ENCODE data around the gene MXD3. TPM values are rescaled to one million over a fixed set of nuclear protein-coding genes. Genes with fewer than 3 reads are reported as not detected.
"Not testable (repeated sequence)": the region's sequence is repeated elsewhere in the genome, so short reads cannot be mapped to it uniquely, and the experiment has no call there.

The MXD3 gene
- 16.7 and 23.4 TPM in 2 replicates for total RNA-seq (2014; rRNA removed; shearing (Covaris generic))

GRCh38 chr5:177311723-177312648, at the start of gene MXD3:
MXD3 (minus strand) TSS chr5:177311898; CDS start chr5:177311830, 68 bp downstream.
- DNase-seq (ENCODE audit: low read depth), result peak; percentile 99

- not testable (repeated sequence) for DNase-seq (ENCODE audit: low read depth)
Observed at GRCh38 chr5:177360740-177361139, 49.0 kb upstream of the MXD3 start.

- no peak for DNase-seq (ENCODE audit: low read depth)
Observed at GRCh38 chr5:177359860-177360259, 48.2 kb upstream of the MXD3 start.

GRCh38 chr5:177359451-177359851, 47.8 kb upstream of the MXD3 start:
- DNase-seq (ENCODE audit: low read depth), result no peak

GRCh38 chr5:177358370-177358819, 46.7 kb upstream of the MXD3 start:
- DNase-seq (ENCODE audit: low read depth), result no peak

- DNase-seq (ENCODE audit: low read depth), result peak; percentile 65
Observed at GRCh38 chr5:177357459-177358351, 46.0 kb upstream of the MXD3 start, which contains the start of gene RGS14. RGS14 (plus strand) TSS chr5:177357924; CDS start chr5:177358025, 101 bp downstream.

- DNase-seq (ENCODE audit: low read depth), result no peak
Observed at GRCh38 chr5:177357146-177357458, 45.4 kb upstream of the MXD3 start.

- no peak for DNase-seq (ENCODE audit: low read depth)
Observed at GRCh38 chr5:177356746-177357145, 45.0 kb upstream of the MXD3 start.

- DNase-seq (ENCODE audit: low read depth), result no peak
Observed at GRCh38 chr5:177355868-177356168, 44.1 kb upstream of the MXD3 start.

- no peak for DNase-seq (ENCODE audit: low read depth)
Observed at GRCh38 chr5:177355162-177355867, 43.6 kb upstream of the MXD3 start.

GRCh38 chr5:177354711-177355110, 43.0 kb upstream of the MXD3 start:
- no peak for DNase-seq (ENCODE audit: low read depth)

GRCh38 chr5:177354256-177354655, 42.6 kb upstream of the MXD3 start:
- DNase-seq (ENCODE audit: low read depth), result no peak

GRCh38 chr5:177353093-177353492, 41.4 kb upstream of the MXD3 start:
- DNase-seq (ENCODE audit: low read depth), result no peak

GRCh38 chr5:177351392-177352329, 40.0 kb upstream of the MXD3 start, which contains the start of gene LMAN2:
LMAN2 (minus strand) TSS chr5:177351668; CDS start chr5:177351647, 21 bp downstream.
- DNase-seq (ENCODE audit: low read depth), result peak; percentile 98

GRCh38 chr5:177350776-177351391, 39.2 kb upstream of the MXD3 start:
- no peak for DNase-seq (ENCODE audit: low read depth)

- no peak for DNase-seq (ENCODE audit: low read depth)
Observed at GRCh38 chr5:177349762-177350161, 38.1 kb upstream of the MXD3 start.

GRCh38 chr5:177349362-177349647, 37.6 kb upstream of the MXD3 start:
- no peak for DNase-seq (ENCODE audit: low read depth)

GRCh38 chr5:177347699-177348098, 36.0 kb upstream of the MXD3 start:
- DNase-seq (ENCODE audit: low read depth), result no peak

GRCh38 chr5:177346820-177347219, 35.1 kb upstream of the MXD3 start:
- DNase-seq (ENCODE audit: low read depth), result no peak

GRCh38 chr5:177344891-177345290, 33.2 kb upstream of the MXD3 start:
- no peak for DNase-seq (ENCODE audit: low read depth)

Data from Daoy (cell line).